COR-L47 (cell line): Measurements from ENCODE around the gene POLA1.
"Not testable (repeated sequence)": the region's sequence is repeated elsewhere in the genome, so short reads cannot be mapped to it uniquely, and the experiment has no call there.

Source experiments
- DNase-seq: peaks from one replicate; lab custom pipeline; 2025; lab: John Stamatoyannopoulos, UW

Gene POLA1

DNA sequence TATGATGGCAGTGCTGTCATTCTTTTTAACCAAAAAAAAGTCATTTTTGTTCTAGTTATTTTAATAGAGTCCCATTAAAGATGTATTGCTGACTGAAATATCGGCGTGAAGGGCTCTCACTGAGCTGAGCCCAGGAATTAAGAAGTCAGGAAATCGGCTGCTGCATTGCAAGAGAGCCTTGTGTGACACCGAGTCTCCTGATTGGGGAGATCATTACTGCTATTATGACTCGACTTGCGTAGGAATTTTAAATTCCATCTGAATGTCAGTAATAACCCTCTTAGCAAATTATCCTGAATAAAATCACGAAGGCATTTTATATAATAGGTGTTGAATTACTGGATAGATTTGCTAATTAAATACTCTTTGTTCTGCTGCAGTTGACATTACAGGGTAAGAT is 111.5 kb downstream of the POLA1 start:
- no peak for DNase-seq

DNA sequence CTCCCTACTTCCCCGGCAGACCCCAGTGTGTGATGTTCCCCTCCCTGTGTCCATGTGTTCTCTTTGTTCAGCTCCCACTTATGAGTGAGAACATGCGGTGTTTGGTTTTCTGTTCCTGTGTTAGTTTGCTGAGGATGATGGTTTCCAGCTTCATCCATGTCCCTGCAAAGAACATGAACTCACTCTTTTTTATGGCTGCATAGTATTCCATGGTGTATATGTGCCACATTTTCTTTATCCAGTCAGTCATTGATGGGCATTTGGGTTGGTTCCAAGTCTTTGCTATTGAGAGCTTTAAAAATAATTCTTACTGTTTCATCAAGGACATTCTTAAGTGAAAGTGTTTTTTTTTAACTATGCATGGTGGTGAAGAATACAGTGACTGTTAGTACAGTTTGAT is 126.1 kb downstream of the POLA1 start:
- DNase-seq: not testable (repeated sequence)

DNA sequence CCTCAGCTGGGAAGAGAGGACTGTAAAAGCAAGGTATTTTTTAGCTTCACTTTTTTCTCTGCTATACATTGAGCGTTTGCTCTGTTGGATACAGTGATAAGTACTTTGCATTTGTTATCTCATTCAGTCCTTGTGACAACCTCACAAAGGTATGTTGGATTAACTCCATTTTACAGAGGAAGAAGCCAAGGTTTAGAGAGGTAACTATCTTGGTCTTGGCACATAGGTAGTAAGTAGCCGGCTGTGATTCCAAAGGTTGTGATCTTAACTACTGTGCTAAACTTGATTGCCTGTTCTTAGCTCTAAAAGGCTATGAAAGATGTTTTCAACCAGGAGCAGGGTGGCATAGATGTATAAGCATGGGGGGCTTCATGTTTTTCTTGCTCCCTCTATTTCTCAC is 134.4 kb downstream of the POLA1 start:
- no peak for DNase-seq

DNA sequence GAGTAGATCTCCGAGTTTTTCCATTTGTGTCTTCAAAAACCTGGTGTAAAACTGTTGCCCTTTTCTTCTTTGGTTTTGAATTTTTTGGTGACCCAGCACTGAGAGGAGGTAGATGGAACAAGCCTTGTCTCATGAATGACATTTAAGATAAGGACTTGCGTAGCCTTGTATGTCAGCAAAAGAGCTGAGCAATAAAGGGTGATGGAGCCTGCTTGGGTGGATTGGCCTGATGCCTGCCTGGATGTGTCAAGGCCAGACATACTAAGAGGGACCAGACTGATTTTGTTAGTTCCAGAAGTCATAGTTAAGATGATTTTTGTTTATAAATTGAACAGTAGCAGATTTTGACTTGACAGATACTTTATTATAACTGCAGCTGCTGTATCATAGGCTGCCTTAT is 134.9 kb downstream of the POLA1 start:
- DNase-seq: no peak

DNA sequence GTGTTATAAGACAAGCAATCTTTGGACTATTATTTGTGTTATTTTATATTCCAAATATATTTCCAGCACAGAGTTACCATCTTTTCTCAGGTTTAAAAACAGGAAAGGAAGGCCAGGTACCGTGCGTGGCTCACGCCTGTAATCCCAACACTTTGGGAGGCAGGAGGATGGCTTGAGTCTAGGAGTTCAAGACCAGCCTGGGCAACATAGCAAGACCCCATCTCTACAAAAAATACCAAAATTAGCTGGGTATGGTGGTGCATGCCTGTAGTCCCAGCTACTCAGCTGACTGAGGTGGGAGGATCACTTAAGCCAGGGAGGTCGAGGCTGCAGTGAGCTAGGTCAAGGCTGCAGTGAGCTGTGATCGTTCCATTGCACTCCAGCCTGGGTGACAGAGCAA is 140.0 kb downstream of the POLA1 start:
- no peak for DNase-seq

DNA sequence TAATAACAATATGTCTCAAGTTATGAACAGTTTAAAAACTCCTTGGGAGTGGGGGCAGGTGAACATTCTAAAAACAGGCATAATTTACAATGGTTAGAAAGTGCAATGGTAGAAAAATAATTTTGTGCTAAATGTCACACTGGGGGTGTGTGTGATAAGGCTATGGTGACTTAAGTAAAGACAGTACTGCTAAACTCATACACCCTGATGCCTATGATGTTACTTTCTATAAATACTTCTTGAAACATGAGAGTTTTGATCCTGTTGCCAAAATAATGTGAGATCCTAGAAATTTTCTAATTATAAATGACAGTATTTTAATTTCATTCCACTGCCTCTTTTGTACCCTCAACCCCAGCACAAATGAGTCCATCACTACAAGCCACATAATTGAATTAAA is 144.2 kb downstream of the POLA1 start:
- DNase-seq: no peak

DNA sequence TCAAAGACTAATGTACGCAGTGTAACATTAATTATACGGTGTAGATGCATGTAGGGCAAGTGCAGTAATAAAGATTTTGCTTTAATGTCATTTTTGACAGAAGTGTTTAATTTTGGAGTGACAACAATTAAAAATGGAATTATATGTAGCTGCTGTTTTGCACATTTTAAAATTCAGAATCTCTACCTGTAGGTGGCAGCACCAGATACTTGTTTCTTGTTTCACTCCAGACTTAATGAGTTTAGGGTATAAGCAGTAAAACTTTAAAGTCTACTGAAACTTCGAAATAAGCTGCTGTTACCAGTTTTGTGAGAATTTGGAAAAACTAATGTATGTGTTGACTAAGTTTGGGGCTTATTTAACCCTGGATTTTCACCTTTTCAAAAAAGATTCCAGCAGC is 144.9 kb downstream of the POLA1 start:
- DNase-seq: peak; percentile 1

DNA sequence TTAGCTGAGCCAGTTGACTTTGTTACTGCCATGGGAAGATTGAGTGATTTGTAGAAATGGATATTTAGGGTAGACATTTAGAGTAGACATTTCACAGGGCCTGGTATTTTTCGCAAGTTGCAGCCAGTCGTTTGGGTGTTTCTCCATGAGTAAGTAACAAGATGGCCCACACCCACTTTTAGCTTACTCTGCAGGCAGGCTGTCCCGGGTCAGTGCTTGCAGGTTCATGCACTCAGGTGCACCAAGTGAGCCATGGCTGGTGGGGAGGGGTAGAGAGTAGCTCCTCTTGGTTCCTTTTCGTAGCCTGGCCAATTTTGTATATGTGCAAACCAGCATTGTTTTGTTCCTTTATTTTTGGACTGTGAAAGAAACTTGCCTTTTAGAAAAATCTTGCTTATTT is 145.6 kb downstream of the POLA1 start:
- no peak for DNase-seq

DNA sequence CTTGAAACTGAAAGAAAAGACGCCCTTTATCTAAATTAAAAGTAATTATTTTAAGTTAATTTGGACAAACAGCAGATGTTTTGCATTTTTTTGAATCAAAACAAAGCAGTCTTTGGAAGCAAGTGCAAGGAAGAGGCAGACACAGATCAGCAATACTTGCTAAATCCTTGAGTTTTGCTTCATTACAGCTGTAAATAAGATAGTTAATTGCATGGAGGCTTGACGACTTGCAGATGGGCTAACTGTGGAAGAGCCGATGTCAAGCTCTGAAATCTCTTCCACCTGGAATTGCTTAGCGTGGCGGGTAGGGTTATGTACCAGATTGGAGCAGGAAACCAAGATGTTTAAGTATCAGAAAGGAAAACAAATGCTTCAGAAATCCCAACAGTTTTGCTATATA is 148.8 kb downstream of the POLA1 start:
- no peak for DNase-seq

DNA sequence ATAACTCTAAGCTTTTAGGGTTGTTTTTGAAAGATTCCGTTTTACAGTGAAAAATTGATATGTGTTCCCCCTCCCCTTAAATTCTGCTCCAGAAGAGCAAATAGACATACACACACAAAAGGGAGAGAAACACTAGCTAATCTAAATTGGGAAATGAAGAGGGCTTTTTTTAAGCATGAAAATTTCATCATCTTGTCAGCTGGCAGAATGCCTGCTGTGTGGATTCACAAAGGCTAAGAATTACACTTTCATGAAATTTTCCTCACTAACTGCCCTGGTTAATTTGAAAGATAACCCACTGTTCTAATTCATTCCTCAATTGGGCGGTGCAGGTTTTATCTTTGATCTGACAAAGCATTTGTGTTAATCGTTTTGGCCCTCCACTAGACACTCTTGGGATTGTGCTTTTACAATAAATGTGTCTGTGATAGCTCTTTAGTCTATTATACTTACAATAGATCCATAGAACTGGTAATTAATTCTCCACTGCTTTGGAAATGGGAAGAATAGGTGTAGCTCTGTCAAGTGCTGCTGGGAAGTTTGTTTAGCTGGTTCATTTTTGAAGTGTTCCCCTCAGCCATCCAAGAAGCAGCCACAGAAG is 152.9 kb downstream of the POLA1 start:
- peak; percentile 20 for DNase-seq

DNA sequence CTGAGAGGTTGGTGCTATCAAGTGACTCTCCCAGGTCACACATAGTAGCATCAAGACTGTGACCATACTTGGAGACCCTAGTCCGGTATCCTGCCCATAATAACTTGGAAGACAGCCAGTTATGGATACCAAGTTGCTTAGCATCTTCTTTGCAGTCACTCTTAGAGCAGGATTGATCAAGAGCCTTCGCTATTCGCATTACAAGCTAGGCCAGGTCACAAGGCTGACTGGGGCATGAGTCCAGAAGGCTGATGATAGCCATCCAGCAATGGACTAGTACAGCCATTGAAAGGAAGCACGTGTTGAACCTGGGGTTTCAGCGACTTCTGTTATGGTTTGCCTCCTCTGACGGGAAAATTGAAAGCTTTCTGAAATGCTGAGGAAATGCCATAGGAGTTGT is 157.6 kb downstream of the POLA1 start:
- no peak for DNase-seq

DNA sequence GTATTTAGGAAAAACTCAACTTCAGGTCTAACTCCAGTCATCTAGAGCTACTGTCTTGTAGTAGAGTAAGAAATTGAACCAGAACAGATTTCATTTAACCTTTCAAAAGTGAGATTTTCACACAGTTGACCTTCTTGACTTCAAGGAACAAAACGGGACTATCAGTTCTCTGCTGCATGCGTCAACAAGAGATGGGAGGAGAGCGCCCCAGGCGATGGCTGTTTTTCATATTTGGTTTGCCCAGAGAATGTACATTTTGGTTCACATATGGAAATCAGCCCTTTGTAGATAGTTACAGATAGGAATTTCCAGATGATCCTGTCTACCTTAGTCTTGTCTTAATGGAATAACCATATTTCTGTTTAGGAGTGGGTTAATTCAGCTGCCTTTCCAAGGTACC is 158.1 kb downstream of the POLA1 start:
- no peak for DNase-seq

DNA sequence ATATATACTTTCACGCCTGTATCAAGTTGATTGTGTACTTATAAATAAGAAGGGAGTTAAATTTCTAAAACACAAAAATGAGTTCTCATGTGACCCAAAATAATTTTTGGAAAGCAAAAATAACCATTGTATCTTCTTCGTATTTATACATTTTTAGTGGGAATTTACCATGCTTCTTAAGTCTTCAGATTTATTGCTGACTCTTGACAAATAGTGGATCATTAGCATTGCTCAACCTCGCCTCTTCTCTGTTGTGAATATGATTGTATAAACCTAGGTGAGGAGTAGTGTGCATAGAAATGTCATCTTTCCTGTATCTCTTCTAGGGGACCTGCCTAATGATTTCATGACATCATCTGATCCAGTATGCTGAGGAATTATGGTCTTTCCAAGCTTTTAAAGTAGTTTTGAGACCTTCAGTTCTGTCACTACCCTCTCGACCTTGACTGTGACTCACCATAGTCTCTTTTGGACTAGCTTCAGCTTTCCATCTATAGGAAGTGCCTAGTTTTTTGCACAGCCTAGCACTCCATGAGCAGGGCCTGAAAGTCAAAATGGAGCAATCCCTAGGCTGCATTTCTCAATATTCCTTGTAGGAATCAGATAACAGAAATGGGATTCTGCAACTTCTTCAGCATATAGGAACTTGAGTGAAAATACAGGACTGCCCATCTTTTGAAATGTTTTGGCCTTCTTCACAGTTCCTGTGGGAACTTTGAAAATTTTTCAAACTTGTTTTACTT is 164.5 kb downstream of the POLA1 start:
- no peak for DNase-seq

DNA sequence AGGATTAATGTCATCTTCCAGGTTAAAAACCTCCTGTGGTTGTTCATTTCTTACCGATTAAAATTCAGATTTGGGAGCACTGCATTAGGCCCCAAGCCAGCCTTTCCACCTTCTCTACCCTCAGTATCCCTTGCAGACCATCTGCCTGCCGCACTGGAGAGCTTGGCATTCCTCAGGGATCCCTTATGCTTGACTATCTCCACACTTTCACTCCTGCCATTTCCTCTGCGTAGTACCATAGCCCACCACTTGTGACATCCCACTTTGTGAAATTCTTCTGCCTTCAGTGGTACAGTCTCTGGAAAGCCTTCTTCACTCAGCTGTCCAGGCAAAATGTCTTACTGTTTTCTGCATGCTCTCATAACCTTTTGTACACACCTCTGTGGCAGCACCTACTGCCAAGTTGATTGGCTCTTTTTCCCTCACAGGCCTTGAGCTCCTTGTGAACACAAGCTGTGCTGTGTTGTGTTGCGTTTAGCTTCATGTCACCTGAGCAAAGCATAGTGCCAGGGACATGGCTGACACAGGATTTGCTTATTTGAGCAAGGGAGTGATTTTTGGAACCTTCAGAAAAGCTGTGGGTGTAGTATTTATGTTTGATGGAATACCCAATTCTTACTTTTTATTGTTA is 165.6 kb downstream of the POLA1 start:
- DNase-seq: no peak

DNA sequence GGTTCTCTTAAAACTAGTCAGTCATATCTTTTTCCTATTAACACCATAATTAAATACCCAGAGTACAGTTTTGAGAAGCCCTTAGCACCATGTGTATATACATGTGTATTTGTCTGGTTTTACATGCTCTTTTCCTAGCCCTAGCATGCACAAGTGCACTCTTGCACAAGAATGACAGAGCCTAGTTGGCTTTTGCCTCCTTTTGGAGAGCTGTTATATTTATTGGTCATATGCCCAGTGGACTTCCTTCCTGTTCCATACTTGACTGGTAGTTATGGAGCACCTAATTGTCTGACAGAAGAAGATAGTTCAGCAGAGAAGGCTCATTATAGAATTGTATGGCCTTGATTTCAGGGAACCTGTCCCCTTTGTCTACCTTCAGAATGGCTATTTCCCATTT is 166.4 kb downstream of the POLA1 start:
- DNase-seq: no peak

DNA sequence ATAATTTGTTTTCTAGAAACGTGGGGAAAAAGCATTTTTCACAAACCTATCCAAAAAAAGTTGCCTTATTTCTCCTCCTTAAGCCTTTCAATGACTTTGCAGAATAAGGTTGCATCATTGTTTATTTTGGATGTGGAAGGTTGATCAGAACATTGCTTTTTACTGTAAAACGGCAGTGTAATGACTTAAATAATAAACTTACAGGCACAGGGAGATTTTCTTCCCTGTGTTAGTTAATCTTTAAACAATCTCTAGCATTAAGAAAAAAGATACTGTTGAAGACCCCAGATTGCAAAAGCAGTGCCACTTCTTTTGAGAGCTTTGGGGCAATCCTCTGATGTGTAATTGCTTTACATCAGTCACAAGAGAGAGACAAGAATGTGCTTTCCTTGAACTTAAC is 168.6 kb downstream of the POLA1 start:
- no peak for DNase-seq

DNA sequence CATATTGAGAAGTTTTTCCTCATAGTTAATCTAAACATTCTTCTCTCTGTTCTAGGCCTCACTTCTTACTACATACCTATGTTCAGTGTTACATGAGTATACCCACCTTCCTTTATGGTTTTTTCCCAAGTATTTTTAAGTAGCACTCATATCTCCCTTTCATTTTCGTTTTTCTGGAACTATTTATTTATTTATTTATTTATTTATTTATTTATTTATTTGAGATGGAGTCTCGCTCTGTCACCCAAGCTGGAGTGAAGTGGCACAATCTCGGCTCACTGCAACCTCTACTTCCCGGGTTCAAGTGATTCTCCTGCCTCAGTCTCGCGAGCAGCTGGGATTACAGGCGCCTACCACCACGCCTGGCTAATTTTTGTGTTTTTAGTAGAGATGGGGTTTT is 170.1 kb downstream of the POLA1 start:
- not testable (repeated sequence) for DNase-seq

DNA sequence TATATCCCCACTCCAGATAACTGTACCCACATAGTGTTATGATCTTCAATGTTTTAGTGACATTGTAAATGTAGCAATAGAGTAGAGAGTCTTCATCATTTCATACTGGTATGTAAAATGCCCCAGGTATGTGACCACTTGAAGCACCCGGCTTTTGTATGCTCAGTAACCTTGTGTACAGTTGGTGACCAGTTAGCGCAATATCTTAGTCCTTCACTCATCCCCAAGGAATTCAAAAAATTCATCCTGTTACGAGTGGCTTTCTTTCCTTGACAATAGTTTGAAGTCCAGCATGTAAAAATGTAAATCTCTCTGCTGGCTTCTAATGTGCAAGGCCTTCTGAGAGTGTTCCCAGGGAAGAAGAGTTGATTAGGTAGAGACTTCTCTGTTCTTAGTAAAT is 176.4 kb downstream of the POLA1 start:
- no peak for DNase-seq

DNA sequence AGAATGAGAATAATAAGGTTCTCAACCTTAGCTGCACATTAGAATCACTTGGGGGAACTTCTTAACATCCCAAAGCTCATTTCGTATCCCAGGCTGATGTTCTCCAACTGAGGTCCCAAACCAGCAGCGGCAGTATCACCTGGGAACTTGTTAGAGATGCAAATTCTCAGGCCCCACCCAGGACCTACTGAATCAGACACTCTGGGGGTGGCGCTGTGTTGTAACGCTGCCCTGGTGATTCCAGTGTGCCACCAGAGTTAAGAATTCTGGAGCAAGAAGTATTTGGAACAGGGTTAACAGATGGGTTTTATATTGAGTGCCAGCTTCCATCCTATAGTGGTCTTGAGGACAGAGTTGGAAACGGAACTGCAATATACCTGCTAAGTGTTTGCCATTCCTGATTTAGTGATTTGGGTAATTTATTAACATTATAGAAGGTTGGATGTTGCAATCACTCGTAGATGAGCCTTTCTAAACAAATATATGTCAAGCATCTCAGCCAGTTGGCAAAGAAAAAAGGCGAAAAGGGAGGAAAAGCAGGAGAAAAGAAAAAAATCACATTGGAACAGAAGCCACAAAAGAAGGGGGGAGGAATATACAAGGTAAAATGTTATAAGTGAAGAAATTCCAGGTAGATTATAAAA is 181.0 kb downstream of the POLA1 start:
- DNase-seq: no peak

DNA sequence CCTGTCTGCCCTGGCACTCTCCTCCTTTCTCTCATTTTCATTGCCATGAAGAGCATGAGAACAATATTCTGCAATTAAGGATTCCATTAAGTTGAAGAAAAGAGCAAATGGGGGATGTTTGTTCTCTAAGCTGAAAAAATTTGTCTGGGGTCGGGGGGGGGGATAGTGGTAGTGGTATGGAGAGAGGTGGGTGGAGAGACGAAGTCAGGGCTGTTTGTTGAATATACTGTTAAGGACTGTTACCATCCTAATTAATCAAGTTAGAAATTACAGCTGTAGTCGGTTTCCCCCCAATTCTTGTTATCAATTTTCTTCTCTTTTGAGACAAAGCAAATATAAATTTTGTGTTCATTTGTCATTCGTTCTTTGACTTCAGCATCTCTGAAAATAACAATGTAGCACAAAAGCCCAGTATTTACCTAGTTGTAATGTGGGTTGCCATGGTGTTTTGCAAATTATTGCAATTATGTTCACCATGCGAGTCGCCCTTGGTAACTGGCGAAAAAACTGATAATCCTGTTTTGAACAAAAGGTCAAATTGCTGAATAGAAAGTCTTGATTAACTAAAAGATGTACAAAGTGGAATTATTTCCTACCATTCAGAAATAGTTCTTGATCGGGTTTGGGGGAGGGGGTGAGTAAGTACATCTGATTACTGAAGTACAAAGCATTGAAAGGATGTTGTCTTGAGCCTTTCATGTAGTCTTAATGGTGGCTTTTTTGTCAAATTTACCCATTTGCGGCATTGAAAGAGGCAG is 183.0 kb downstream of the POLA1 start:
- DNase-seq: peak; percentile 28

DNA sequence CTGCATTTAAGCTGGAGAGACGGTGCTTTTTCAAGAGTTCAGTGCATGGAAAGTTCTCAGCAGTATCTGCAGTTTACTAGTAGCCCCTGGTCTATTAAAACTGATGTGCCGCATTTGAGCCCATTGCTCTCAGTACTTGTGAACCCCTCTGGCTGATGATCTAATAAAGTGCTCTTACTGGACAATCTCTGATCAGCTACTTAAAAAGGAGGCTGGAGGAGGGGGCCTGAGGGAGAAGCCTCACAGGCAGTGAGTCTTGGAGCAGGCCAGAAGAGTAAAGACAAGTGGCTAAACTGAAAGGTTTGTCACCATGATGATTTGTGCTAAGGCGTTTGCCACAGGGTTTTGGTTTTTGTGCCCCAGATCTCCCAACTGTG is 183.6 kb downstream of the POLA1 start:
- DNase-seq: no peak

DNA sequence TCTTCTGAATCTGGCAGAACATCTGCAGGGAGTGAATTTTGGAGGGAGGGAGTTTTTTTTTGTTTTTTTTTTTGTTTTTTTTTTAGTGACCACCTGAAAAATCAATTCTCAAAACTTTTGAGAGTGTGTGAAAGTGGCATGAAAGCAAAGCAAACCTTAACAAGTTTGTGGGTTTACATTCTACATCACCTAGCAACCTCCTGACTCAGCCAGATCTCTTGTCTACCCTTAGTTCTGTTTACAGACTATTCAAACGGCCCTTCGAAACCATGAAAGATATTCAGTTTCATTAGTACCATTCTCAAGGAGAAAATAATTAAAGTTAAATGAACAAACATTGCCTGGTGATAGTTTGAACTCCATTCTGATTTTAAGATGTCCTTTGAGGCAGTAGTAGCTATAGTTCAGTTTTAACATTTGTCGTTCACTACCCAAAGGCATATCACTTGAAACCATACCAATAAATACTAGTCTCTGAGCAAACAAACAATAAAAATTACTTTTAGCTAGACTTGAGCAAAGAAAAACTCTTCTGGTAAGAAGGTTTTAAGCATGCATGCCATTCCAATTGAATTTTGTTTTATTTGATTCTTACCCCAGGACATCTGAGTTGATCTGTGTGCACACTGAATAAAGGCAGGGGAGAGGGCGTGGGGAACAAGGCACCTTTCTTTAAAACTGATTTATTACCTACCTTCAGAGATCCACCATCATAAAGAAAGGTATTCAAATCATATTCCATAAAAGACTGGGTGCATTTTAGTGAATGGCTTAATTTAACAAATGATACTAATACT is 184.3 kb downstream of the POLA1 start:
- DNase-seq: no peak
